ENCODE results near the gene TBRG4.

The TBRG4 gene

DNA sequence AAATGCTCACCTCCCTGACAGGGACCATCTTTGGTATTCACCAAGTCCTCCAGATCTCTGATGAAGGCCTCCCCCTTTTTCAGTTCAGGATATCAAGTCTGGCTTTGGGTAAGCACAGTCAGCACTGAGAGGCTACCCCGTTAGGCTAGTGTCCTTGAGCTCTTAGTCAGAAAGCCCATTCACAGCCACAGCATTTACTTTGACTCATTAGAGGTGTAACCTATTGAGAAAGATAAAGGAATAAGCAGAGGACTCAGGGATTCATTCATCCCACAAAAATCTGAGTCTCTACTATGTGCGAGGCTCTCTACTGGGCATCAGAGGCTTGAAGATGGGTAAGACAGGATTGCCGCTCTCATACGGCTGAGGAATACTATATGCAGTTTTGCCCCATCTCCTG lies 32.1 kb upstream of the TBRG4 start:
- DNase-seq (ENCODE audit: low read depth in 2 of 2): no peak

DNA sequence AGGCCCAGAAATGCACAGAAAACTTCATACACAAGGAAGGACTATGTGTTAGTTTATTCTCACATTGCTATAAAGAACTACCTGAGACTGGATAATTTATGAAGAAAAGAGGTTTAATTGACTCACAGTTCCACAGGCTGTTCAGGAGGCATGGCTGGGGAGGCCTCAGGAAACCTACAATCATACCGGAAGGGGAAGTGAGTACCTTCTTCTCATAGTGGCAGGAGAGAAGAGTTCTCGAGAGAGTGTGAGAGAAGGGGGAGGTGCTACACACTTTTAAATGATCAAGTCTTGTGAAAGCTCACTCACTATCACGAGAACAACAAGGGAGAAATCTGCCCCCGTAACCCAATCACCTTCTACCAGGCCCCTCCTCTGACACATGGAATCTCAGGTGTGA lies 29.3 kb upstream of the TBRG4 start:
- DNase-seq (ENCODE audit: low read depth in 2 of 2): no peak

DNA sequence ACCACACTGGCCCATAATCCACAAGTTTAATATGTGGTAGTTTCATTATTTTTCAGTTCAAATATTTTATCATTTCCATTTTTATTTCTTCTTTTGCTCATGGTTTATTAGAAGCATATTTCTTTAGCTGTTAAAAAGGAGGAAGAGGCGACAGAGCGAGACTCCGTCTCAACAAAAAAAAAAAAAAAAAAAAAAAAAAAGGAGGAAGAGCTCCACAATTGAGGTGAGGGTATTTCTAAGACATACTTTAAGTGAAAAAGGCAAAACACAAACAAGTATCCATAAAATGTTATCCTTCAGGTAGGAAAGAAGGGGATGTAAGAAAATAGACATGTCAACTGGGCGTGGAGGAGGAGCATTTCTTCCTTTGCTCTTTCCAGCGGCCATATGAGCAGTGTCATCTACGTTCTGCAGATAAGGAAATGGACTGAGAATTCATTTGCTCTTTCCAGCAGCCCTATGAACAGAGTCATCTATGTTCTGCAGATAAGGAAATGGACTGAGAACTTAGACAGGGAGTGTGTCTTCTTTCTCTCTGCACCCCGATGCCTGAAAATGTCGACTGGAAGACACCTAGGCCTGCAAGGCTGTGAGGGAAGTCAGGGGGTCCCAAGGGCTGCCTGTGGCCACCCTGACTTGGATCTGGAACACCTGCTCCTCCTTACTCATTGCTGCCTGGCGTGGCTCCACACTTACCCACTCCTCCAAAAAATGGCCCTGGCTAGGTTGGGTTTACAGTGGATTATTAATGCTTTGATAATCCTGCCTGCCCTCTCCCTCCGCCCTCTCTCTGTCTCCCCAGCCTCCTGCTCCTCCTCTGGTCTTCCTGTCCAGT lies 27.2 kb upstream of the TBRG4 start:
- no peak for DNase-seq (ENCODE audit: low read depth in 2 of 2)

DNA sequence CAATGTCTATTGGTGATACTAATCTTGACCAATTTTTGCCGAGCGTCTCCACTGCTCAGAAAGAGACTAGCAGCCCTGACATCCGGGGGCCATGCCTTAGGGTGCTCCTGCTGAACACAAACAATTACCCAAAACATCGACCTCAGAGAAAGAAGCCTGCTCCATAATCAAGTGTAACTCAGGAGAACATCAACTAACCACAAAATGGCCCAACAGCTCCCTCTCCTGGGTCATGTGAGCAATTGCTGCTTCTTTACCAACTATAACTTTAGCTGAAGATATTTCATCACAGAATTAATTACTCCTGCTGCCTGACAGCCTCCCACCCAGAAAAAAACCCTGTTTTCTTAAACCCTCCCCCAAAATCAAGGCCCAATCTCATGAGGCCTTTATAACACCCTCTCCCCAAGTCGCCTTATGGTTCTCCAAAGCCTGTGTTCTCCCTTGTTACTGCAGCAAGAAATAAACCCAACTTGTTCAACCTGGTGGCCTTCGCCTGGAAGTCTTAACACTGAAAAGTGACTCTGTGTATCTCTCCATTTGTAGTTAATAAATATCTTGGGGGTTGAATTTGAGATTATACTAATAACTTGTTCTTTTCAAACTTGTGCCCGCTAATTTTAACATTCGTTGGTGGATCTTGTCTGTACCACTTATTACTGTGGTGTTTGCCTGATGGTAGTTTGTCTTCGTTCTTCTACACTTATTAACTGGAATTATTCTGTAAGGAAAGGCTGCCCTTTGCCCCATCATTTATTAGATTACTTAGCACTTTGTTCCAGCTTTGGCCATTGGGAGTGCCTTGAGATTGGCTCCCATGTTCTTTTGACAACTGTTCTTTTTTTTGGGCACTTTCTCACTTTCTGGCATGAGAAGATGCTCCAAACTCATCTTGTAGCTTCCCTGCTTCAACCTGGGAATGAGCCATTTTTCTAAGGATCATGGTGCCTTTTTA lies 24.9 kb upstream of the TBRG4 start:
- peak in 1 of 2 donors; percentile 23 for DNase-seq (ENCODE audit: low read depth in 2 of 2)

DNA sequence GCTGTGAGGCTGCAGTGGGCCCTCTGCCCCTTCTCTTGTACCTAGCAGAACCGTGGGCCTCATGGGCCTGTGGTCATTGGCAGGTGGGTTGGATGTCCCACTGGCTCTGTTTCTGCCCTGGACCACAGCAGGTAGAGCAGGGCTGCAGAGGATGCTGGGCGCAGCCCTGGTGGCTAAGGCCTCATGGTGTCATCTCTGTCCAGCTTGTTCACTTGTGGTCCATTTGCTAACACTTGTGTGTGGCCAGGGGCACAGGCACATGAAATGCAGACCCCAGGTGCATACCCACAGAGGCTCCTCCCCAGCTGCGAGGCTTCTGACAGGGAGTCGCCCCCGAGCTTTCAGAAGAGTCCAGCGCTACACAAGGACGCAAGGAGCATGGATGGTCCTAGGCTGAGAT lies 22.4 kb upstream of the TBRG4 start:
- no peak for DNase-seq (ENCODE audit: low read depth in 2 of 2)

DNA sequence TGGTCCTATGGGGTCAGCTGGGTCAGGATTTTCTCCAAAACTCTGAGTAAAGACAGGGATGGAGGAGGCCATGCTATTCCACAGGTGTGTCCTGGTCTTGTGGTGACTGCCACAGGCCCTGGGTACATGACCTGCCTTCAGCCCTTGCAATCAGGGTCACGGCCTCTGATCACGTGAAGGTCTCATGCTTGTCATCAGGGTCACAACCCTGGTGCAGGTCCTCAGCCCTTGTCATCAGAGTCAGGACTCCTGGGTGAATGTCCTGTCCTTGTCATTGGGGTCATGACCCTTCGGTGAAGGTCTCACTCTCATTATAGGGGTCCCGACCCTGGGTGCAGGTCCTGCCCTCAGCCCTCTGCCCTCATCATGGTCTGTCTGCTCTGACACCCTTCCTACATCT lies 21.9 kb upstream of the TBRG4 start:
- DNase-seq (ENCODE audit: low read depth in 2 of 2): no peak

DNA sequence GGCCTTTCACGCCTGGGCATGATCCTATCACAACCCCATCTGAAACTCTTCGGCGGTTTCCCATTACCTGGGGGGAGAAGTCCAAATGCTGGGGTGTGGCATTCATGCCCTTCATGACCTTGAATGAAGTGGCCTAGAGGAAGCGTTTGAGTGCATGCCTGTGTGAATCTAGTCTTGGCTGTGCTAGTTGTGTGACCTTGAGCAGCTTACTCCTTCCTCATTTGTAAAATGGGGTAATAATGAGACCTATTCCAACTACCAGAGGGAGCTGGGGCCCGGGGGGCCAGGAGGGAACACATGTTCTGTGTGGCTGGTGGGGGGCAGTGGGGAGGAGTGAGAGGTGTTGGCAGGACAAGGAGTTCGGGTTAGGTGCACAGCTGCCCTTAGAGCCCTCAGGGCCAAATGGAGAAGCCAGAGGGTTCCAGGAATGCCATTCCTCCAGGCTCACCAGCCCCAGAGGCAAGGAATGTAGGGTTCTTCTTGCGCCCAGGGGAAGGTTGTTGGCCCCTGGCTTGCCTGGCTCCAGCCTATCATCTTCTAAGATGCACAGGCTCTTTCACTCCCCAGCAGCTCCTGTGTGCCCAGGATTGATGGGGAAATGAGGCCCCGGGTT lies 21.3 kb upstream of the TBRG4 start:
- no peak for DNase-seq (ENCODE audit: low read depth in 2 of 2)

DNA sequence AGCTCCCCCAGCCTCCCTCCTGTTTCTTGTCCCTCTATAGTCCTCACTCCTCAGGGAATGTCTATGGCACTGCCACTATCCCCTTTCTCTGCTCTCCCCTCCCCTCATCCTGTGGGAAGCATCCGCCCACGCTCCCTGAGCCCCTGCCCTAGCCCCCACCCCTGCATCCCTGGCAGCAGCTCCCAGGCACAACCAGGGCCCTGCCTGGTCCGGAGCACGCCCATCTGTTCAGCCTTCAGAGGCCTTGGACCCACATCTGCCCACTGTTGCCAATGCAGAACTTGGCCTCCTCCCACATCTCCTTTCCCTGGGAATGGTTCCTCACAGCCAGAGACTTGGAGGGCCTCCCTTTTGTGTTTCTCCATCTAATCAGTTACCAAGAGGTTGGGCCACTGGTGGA lies 20.4 kb upstream of the TBRG4 start:
- no peak for DNase-seq (ENCODE audit: low read depth in 2 of 2)

DNA sequence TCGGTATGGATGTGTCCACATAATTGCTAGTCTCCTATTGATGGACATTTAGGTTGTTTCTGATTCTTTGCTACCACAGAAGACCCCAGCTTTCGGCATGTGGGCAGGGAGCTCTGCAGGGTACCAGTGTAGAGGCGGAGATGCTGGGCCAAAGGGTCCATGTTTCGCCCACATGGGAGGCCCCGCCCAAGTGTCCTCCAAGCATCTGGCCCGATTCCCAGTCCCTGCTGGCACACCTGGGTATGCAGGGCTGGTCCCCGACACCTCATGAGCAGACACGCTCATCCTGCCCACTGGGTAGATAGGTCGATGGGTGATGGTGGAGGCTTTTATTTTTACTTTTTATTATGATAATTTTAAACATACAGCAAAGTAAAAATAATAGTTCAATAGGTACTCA lies 19.4 kb upstream of the TBRG4 start:
- no peak for DNase-seq (ENCODE audit: low read depth in 2 of 2)

DNA sequence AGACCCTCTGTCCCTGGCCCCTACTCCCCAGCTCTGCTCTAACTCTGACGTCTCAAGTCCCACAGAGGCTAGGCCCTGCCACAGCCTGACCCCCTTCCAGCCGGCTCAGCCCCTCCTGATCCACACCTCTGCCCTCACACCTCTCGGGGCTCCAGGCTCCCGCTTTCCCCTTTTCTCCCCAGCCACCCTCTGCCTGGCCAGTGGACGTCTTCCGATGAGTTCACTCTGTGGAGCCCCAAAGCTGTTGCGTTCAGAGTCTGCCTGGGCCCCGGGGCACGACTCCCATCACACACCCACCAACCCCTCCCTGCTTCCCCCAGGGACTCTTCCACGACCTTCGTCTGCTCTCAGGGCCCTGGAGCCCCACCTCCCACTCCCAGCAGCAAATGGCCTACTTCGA lies 18.4 kb upstream of the TBRG4 start:
- no peak for DNase-seq (ENCODE audit: low read depth in 2 of 2)

DNA sequence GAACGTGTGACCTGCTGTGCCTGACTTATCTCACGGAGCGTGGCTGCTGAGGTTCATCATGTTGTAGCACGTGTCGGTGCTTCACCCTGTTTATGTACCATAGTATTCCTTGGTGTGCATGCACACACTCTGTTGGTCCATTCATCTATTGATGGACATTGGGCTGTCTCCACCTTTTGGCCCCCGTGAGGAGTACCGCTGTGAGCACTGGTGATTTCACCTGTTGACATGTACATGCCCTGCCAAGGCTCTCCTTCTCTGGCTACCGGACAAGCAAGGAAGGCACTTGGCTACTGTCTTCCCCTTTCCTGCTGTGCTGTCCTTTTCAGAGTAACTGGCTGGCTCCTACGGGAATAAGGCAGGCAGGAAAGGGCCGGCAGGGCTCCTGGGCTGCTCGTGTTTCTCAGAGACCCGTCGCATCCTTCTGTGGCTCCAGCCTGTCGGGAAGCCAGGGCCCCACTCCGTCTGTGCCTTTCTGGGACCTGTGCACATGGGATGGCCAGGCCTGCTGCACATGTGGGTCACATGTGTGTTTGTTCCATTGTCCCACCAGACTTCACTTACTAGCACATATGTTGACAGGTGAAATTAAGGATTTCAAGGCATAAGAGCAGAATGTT lies 17.8 kb upstream of the TBRG4 start:
- no peak for DNase-seq (ENCODE audit: low read depth in 2 of 2)

DNA sequence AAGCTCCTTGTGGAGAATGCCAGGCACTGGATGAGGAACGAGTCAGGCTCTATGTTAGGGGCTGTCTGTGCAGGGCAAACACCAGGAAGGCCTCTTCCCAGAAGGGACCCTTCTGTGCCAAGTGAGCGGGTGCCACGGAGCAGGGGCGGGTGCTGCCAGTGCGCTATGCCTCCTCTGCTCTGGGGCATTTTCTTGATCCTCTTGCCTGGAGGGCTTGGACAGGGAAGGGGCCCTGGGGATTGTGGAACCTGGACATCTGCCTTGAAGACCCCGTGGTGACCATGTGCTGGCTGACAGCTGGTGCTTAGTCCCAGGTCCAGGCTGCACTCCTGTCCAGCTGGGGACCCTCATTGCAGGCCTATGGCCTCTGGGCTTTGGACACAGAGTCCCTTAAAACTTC lies 15.4 kb upstream of the TBRG4 start:
- DNase-seq (ENCODE audit: low read depth in 2 of 2): no peak

DNA sequence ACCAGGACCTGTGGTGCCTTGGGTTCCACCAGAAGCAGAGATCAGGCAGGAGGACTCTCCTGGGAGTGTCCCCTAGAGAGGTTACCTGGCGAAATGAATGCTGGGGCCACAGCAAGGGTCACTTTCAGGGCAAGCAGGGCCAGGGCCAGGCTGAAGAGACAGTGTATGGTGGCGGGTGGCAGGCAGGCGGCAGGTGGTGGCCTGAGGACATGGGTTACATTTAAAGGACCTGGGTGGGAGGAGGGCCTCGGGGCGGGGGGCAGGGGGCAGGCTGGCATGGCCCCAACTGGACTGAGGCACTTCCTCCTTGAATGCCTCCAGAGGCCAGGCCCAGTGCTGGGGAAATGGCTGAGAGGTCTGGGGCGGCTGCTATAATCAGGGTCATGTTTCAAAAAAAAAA lies 14.7 kb upstream of the TBRG4 start:
- no peak for DNase-seq (ENCODE audit: low read depth in 2 of 2)

DNA sequence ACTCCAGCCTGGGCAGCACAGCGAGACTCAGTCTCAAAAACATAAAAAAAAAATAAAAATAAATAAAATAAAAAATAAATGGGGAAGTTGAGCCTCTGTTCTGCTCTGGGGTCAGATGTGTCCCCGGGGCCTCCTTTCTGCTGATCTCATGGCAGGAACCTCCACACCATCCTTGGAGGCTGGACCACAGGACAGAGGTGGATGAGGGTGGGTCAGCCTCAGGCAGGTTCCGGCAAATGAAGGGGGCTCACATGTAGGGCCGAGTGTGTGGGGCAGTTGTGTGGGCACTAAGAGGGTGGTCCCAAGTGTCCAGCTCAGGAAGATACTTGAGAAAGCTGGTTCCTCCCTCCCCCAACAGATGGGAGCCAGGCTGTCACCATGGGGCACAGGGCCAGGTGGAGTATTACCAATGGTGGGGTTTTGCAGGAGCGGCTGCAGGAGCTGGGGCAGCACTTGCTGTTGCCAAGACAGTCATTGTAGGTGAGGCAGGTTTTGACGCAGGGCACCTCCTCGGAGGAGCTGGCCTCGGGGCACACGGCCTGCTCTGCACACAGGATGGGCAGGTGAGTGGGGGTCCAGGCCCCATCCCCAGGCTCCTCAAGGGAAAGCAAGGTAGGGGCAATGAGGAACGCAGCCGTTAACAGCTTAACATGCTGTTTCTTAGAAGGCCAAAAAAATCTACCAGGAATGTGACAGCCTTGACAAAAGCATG lies 13.9 kb upstream of the TBRG4 start:
- DNase-seq (ENCODE audit: low read depth in 2 of 2): no peak

DNA sequence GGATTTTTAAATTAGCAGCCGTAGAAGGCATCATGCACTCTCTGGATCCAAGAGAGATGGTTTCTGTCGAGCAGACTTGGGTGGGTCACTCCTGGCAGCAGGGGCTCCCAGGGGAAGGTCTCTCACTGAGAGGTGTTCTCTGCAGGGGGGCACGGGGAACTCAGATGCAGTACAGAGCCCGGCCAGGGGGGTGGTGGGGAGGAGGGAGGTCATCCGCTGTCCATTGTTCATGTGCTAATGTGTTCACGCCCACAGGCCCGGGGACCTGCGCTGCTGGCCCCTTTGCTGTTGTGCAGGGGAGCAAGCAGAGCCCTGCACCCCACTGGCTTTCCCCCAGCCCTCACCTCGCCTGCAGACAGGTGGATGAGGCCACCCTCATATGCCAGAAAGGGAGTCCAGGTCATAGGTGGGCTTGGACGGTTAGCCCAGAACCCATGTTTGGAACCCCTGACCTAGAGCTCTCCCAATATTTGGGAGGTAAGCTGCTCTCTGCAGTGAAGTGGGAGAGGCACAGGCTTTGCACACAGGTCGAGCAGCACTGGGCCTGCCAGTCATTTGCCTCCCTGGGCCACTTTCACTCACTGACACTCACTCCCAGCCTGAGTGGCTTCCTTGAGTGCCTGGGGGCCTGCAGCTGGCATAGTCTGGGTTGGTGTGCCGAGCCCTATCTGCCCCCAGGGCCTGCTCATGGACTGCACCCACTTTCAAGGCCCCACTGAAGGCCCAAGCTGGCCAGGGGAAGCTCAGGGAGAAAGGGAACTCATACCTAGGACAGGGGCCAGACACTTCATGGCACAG lies 12.6 kb upstream of the TBRG4 start:
- DNase-seq (ENCODE audit: low read depth in 2 of 2): no peak

DNA sequence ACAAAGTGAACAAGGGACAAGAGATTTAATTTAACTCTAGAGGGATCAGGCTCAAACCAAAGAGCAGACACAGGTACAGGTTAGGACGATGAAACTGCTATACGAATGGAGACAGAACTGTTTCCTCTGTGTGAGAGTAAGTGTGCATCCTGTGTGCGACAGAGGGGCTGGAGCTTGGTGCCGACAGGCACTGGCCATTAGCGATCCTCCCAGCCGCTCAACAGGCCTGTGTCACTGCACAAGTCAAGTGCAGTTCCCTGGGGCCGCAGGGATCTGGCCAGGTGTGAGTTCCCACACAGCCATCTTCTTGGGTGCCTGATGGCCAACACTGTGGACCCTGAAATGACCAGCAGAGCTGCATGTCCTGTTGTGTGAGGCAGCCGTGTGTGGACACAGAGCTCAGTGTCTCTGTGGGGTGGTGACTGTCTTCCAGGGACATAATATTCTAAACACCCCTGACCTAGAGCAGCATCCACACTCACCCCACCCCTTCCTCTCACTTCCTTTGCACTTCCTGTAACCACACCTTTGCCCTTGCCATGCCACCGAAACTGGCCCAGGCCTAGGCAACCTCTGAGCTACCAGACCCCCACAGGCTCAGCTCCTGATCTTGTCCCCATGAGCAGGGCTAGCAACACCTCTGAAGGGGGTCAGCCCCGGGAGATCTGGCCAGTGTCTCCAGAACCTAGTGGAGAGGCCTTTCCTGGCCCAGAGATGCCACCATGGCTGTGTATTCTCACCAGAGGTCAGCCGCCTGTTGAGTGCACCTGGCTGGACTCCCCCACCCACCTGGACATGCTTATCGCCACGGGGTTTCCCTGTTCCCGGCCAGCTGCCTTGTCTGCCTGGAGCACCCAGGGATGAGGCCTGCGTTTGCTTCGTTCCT lies 11.7 kb upstream of the TBRG4 start:
- no peak for DNase-seq (ENCODE audit: low read depth in 2 of 2)

DNA sequence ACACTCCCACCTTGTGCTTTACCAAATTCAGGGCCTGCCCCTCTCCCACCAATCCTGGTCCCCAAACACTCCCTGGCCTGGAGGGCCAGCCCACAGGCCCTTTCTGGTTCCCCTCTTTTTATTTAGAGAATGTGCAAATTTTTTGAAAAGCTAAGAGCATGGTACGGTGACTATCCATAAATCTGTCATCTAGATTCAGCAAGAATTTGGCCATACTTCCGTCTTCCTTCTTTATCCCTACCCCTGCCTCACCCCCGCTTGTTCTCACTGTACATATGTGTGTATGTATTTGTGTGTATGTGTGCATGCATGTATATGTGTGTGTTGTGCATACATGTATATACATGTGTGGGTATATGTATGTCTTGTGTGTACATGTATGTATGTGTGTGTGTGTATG lies 8.1 kb upstream of the TBRG4 start:
- no peak for DNase-seq (ENCODE audit: low read depth in 2 of 2)

DNA sequence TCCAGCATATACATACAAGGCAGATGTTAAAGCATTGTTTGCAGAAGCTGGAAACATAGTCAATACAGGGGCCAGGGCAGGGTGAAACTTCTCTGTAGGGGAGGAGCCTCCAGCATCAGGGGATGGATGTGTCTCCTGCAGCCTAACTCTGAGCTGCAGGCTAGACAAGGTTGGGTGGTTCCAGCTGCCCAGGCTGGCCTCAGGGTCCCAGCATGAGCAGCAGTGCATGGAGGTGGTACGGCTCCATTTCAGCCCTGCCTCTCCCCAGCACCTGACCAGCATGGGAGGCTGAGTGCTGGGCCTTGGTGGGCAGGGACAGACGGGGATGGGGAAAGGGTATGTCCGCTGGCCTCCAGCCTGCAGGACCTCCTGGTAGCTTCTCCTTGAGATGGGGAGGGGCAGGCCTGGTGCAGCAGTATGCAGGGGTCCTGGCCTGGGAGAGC lies 7.4 kb upstream of the TBRG4 start:
- DNase-seq (ENCODE audit: low read depth in 2 of 2): no peak

DNA sequence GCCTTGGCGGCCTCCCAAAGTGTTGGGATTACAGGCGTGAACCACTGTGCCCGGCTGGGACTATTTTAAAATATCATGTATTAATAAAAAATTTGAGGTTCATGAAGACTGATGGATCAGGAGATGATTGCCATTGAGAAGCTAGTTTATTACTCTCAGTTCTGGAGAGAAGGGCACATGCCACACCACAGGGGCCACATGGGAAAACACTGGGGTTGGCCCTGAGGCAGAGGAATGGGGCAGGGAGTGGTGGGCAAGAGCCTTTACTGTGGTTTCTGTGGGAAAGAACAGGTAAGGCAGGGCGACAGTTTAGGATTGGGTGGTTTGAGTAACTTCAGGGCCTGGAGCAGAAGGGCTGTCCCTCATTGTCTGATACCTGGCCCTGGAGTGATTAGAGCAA lies 6.8 kb upstream of the TBRG4 start:
- no peak for DNase-seq (ENCODE audit: low read depth in 2 of 2)

DNA sequence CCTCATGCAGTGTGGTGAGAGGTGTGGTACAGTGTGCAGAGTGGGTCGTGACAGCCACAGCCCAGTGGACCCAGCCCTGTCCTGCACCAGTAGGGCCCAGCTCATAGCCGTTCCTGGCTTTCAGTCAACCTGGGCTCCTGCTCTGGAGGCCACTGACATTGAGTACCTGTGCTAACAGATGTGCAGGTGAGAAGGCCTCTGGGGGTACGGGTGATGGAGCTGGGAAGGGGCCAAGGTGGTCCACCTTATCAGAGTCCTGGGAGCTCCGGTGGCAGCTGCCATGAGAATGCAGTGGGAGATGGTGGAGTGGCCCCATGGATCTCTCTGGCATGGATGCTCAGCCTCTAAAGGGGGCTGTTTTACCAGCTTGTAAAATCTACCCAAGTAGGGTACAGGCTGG lies 6.1 kb upstream of the TBRG4 start:
- DNase-seq (ENCODE audit: low read depth in 2 of 2): no peak
